Right atrium auricular region (tissue), 2 donors: ENCODE measurements around the gene ZNF593OS. TPM values are rescaled to one million over a fixed set of nuclear protein-coding genes. Genes with fewer than 3 reads are reported as not detected.
A peak's percentile ranks its signal among the peaks of the same experiment; 100 is the strongest.

Source experiments
- DNase-seq: peaks from one replicate; pipeline ENCODE4 v3.0.0-alpha.2; 2019; ENCODE audit warnings: low spot score
- H3K27ac ChIP-seq, 2 donors: fragments of 200-600 bp; sonication (generic); 1 replicate in 1 of 2; 2 replicates in 1 of 2; pipeline ENCODE4 v1.5.1; 2016 to 2019
- H3K27me3 ChIP-seq, 2 donors: fragments of 200-600 bp; sonication (generic); one replicate each; pipeline versions ENCODE4 v1.5.1 to v1.6.0; 2017 to 2019
- H3K36me3 ChIP-seq: fragments of 200-600 bp; sonication (generic); one replicate; pipeline ENCODE4 v1.5.1; 2016
- H3K4me1 ChIP-seq, 2 donors: fragments of 200-600 bp; sonication (generic); one replicate each; pipeline versions ENCODE4 v1.5.1 to v1.6.0; 2017 to 2019
- H3K4me3 ChIP-seq, 2 donors: fragments of 200-600 bp; sonication (generic); 1 replicate in 1 of 2; 2 replicates in 1 of 2; pipeline ENCODE4 v1.5.1; 2017 to 2019; ENCODE audit warnings: mild to moderate bottlenecking in 1 of 2, moderate library complexity in 1 of 2
- H3K9me3 ChIP-seq, 2 donors: fragments of 200-600 bp; sonication (generic); one replicate each; pipeline ENCODE4 v1.5.1; 2019
- total RNA-seq, 2 donors: library from RNA; depleted of rRNA; stranded (reverse); fragments of >200 nt; gene quantifications; one replicate each; pipeline ENCODE4 v1.1.0, GENCODE V29; 2016
- TF ChIP-seq, protein P1 (sequence below), 2 donors: fragments of 200-600 bp; sonication (generic); IDR thresholded peaks; one replicate each; pipeline ENCODE4 v1.5.1; 2019; ENCODE audit warnings: antibody characterized with exemption in 2 of 2

The ZNF593OS gene
- total RNA-seq, 2 donors from 2014 or later, result not detected

- H3K4me3 ChIP-seq, result peak within 1 kb of the TSS; percentile 67 to 76
- TF ChIP-seq, protein P1, sequence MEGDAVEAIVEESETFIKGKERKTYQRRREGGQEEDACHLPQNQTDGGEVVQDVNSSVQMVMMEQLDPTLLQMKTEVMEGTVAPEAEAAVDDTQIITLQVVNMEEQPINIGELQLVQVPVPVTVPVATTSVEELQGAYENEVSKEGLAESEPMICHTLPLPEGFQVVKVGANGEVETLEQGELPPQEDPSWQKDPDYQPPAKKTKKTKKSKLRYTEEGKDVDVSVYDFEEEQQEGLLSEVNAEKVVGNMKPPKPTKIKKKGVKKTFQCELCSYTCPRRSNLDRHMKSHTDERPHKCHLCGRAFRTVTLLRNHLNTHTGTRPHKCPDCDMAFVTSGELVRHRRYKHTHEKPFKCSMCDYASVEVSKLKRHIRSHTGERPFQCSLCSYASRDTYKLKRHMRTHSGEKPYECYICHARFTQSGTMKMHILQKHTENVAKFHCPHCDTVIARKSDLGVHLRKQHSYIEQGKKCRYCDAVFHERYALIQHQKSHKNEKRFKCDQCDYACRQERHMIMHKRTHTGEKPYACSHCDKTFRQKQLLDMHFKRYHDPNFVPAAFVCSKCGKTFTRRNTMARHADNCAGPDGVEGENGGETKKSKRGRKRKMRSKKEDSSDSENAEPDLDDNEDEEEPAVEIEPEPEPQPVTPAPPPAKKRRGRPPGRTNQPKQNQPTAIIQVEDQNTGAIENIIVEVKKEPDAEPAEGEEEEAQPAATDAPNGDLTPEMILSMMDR (IDR thresholded peaks at IDR 0.05), result peak; percentile 84 to 94
- H3K27me3 ChIP-seq, result no peaks in the 10 kb centered on the region
- H3K9me3 ChIP-seq, result no peaks in the 10 kb centered on the region
- DNase-seq, result peak; percentile 93
- H3K36me3 ChIP-seq, result no peaks in the 10 kb centered on the region
- peak within 1 kb of the TSS; percentile 74 to 79 for H3K27ac ChIP-seq
- H3K4me1 ChIP-seq, result peaks cover 0 to 18% of the 10 kb centered on the region in 2 donors
Measured at GRCh38 chr1:26169669-26170471, 1.8 kb downstream of the ZNF593OS start, which contains the start of gene ZNF593. Gene ZNF593 (plus strand): TSS chr1:26169908. CDS start chr1:26169984, 76 bp downstream.

DNA sequence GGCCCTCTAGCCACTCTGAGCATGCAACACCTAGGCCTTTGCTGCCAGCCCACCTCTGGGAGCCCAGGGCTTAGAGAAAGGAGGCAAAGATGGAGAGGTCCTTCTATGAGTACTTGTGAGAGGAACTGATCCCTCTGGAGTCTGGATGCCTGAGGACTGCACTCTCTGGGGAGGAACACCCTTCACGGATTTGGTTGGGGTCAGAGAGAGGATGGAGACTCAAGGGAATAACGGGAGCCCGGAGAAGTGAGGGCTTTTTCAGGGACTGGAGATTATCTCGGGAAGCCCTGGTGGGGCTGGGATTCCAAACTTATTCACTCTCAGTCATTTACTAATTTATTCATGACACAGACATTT lies 2.5 kb downstream of the ZNF593OS start:
- Histone ChIP-seq H3K4me3 (peak overlapping the region; percentile 67 to 76), H3K4me1 (peaks cover 0 to 25% of the 10 kb centered on the region in 2 donors), H3K36me3 (no peaks in the 10 kb centered on the region), H3K9me3 (no peaks in the 10 kb centered on the region), H3K27ac (peak overlapping the region; percentile 74 to 79), H3K27me3 (no peaks in the 10 kb centered on the region)
- no peak for DNase-seq
- TF ChIP-seq, protein P1 (IDR thresholded peaks at IDR 0.05), result no peak

DNA sequence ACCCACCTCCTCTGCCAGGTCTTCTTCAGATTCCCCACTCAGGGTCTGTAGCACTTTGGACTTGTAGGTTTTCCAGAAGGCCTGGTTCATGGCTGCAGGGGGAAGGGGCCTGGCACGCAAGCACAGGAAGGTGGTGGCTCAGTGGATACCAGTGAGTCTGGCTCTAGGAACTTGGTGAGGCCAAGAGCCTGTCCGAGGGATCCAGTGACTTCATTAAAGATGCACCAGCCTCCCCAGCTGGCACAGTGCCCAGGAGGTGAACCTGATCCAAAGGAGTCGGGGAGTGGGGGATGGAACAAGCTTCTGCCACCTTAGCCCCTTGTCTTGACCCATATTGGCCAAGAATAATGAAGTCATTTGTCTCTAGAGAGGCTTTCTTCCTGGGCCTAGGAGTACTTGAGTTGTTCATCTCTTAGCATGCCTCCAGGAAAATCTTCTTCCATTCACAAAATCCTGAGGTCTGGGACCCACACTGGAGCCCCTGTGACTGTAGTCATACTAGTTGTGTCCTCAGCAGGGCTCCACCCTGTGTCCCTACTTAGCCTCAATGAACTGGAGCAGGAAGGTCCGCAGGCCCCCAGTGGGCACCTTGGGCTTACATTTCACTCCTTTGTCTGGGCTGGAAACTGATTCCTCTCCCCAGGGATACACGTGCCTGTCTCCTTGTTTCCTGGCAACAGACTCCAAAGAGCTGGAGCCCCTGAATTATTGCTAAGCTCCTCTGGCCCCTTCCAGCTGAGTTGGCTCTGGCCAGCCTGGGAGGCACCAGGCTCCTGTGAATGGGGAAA lies 3.0 kb downstream of the ZNF593OS start, which contains the start of gene C1orf232:
TSS of gene C1orf232 (minus strand) at position 554 of the 788 bp plus-strand sequence. CDS start at position 90, 464 bp downstream.
- peak within 1 kb of the TSS; percentile 74 to 79 for H3K27ac ChIP-seq
- H3K27me3 ChIP-seq, result no peaks in the 10 kb centered on the region
- no peaks in the 10 kb centered on the region for H3K36me3 ChIP-seq
- no peak for DNase-seq
- TF ChIP-seq, protein P1 (IDR thresholded peaks at IDR 0.05), result no peak
- H3K9me3 ChIP-seq, result no peaks in the 10 kb centered on the region
- H3K4me1 ChIP-seq, result peaks cover 0 to 31% of the 10 kb centered on the region in 2 donors
- peak within 1 kb of the TSS; percentile 67 to 76 for H3K4me3 ChIP-seq

GRCh38 chr1:26166719-26167281 lies 4.8 kb downstream of the ZNF593OS start:
- Histone ChIP-seq H3K9me3 (no peaks in the 10 kb centered on the region), H3K4me1 (peaks cover 0 to 40% of the 10 kb centered on the region in 2 donors), H3K27ac (no peak overlapping the region), H3K36me3 (no peaks in the 10 kb centered on the region), H3K27me3 (no peaks in the 10 kb centered on the region), H3K4me3 (no peak overlapping the region)
- no peak for DNase-seq
- TF ChIP-seq, protein P1 (IDR thresholded peaks at IDR 0.05), result no peak

DNA sequence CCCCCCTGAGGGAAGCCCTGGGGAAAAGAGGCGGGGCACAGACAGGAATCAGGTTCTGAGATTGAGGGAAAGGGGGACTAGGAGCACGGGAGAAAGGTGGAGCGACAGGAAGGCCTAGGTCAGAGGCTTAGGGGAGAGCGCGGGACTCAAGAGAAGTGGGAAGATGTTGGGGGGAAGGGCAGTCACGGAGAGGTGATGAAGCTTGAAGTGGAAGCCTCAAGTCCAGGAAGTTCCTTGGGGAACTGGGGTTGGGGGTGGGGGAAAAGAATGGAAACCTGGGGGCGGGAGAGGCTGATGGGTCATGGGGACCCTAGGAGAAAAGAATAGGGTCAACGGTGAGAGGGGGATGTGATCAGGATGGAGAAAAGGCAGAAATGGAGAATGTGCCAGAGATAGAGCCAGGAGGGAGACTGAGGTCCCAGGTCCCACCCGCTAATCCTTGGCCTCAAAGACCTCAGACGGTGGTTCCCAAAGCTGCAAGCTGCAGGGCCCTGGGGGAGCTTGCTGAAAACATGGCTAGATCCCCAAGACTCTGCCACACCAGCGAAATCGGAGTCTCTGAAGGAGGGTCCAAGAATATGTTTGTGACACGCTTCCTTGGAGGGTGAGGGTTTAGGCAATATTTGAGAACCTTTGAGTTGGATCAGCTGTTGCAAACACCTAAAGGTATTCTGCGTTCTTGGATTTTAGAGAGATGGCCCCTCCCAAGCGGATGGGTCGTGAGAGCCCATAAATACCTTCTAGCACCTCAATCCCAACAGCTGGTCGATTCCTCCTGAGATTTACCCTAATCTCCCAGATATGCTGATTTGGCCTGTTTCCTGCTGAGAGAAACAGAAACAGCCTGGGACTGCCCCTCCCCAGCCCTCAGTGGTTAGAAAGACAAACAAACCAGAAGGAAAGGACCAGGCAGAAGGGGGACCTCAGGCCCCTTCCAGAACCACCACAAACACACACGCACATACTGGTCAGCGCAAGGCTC lies 6.5 kb downstream of the ZNF593OS start:
- Histone ChIP-seq H3K9me3 (no peaks in the 10 kb centered on the region), H3K4me3 (peak overlapping the region in 1 of 2 donors; percentile 55), H3K4me1 (peaks cover 0 to 45% of the 10 kb centered on the region in 2 donors), H3K27ac (peak overlapping the region; percentile 63 to 77), H3K36me3 (no peaks in the 10 kb centered on the region), H3K27me3 (no peaks in the 10 kb centered on the region)
- no peak for DNase-seq
- TF ChIP-seq, protein P1 (IDR thresholded peaks at IDR 0.05), result no peak
